Astrocyte (in vitro differentiated cells and primary cell): Measurements from ENCODE around the gene GPRC5B. TPM values are rescaled to one million over a fixed set of nuclear protein-coding genes. Genes with fewer than 3 reads are reported as not detected.

ENCODE experiments used
- DNase-seq: peaks from one replicate; pipeline ENCODE4 v3.0.0-alpha.2; 2010; ENCODE audit warnings: low read depth
- FAIRE-seq: peaks from 2 replicates; lab custom pipeline; 2011; peaks lifted over from hg19 to GRCh38; lab: Jason Lieb, UNC
- H2AFZ ChIP-seq: 2 replicates; pipeline ENCODE4 v1.6.0; 2012; ENCODE audit warnings: low read depth, low read length, inconsistent platforms
- H3K27ac ChIP-seq: 2 replicates; pipeline ENCODE4 v1.5.1; 2011; ENCODE audit warnings: low read depth, low read length, inconsistent platforms
- H3K27me3 ChIP-seq: 2 replicates; pipeline ENCODE4 v1.6.0; 2011; ENCODE audit warnings: low read length, inconsistent platforms; ENCODE audit not compliant: insufficient read depth
- H3K36me3 ChIP-seq: 2 replicates; pipeline ENCODE4 v1.5.1; 2011; ENCODE audit warnings: low read length, inconsistent platforms; ENCODE audit not compliant: insufficient read depth
- H3K4me1 ChIP-seq: 2 replicates; pipeline ENCODE4 v1.5.1; 2011; ENCODE audit warnings: low read length, inconsistent platforms; ENCODE audit not compliant: insufficient read depth
- H3K4me2 ChIP-seq: 2 replicates; pipeline ENCODE4 v1.6.0; 2012; ENCODE audit warnings: low read length, inconsistent platforms
- H3K4me3 ChIP-seq: 2 replicates; pipeline ENCODE4 v1.5.1; 2011; ENCODE audit warnings: low read depth, mild to moderate bottlenecking, low read length, inconsistent platforms; ENCODE audit not compliant: insufficient read depth
- H3K79me2 ChIP-seq: 2 replicates; pipeline ENCODE4 v1.6.0; 2012; ENCODE audit warnings: mild to moderate bottlenecking, low read length, inconsistent platforms; ENCODE audit not compliant: insufficient read depth
- H3K9ac ChIP-seq: 2 replicates; pipeline ENCODE4 v1.6.0; 2012; ENCODE audit warnings: mild to moderate bottlenecking, low read length, inconsistent platforms
- H3K9me3 ChIP-seq: 2 replicates; pipeline ENCODE4 v1.5.1; 2012; ENCODE audit warnings: low read depth, mild to moderate bottlenecking, low read length, inconsistent platforms; ENCODE audit not compliant: insufficient read depth
- H4K20me1 ChIP-seq: 2 replicates; pipeline ENCODE4 v1.6.0; 2012; ENCODE audit warnings: low read length, inconsistent platforms; ENCODE audit not compliant: insufficient read depth
- H3K27ac Mint-ChIP-seq: one replicate; pipeline ENCODE4 v1.8.0; 2021; ENCODE audit warnings: mild to moderate bottlenecking, mixed read lengths; ENCODE audit not compliant: unreplicated experiment
- H3K27me3 Mint-ChIP-seq: one replicate; pipeline ENCODE4 v1.8.0; 2021; ENCODE audit warnings: low read depth, mixed read lengths; ENCODE audit not compliant: unreplicated experiment
- H3K36me3 Mint-ChIP-seq: one replicate; pipeline ENCODE4 v1.8.0; 2021; ENCODE audit warnings: low read depth, mixed read lengths; ENCODE audit not compliant: unreplicated experiment
- H3K4me1 Mint-ChIP-seq: one replicate; pipeline ENCODE4 v1.8.0; 2021; ENCODE audit warnings: low read depth, mixed read lengths; ENCODE audit not compliant: unreplicated experiment
- H3K4me3 Mint-ChIP-seq: one replicate; pipeline ENCODE4 v1.8.0; 2021; ENCODE audit warnings: mild to moderate bottlenecking, moderate library complexity, mixed read lengths; ENCODE audit not compliant: unreplicated experiment
- H3K9me3 Mint-ChIP-seq: one replicate; pipeline ENCODE4 v1.8.0; 2021; ENCODE audit warnings: mild to moderate bottlenecking, mixed read lengths; ENCODE audit not compliant: unreplicated experiment
- CTCF ChIP-seq: IDR thresholded peaks from 2 replicates; pipeline ENCODE4 v1.5.1; 2011; ENCODE audit warnings: low read depth, mild to moderate bottlenecking, inconsistent platforms, low read length, moderate library complexity; ENCODE audit not compliant: insufficient read depth
- EZH2 ChIP-seq: IDR thresholded peaks from 2 replicates; pipeline ENCODE4 v1.6.1; 2012; ENCODE audit warnings: mild to moderate bottlenecking, low read length, inconsistent platforms; ENCODE audit not compliant: insufficient read depth
- total RNA-seq: library from RNA; stranded (reverse); gene quantifications from 2 replicates; pipeline ENCODE4 v1.2.1, GENCODE V29; 2021

GPRC5B gene
- total RNA-seq, 1 donor from 2014 or later, result 9.3 TPM

GRCh38 chr16:19857593-19858339 lies 26.9 kb downstream of the GPRC5B start:
- H3K4me2 ChIP-seq, result peak overlapping the region; percentile 71
- H3K9me3 Mint-ChIP-seq, result no peaks in the 10 kb centered on the region
- H3K4me3 Mint-ChIP-seq, result no peak overlapping the region
- FAIRE-seq, result no peak
- TF ChIP-seq EZH2 (no peak), CTCF (no peak)
- H3K4me3 ChIP-seq, result no peak overlapping the region
- no peak overlapping the region for H3K27ac Mint-ChIP-seq
- H3K27me3 Mint-ChIP-seq, result no peaks in the 10 kb centered on the region
- H3K36me3 ChIP-seq, result no peaks in the 10 kb centered on the region
- H3K27ac ChIP-seq, result peak overlapping the region; percentile 44
- peak overlapping the region; percentile 29 for H3K9ac ChIP-seq
- H3K9me3 ChIP-seq, result no peaks in the 10 kb centered on the region
- H3K27me3 ChIP-seq, result no peaks in the 10 kb centered on the region
- H3K4me1 Mint-ChIP-seq, result peaks cover 21% of the 10 kb centered on the region
- no peaks in the 10 kb centered on the region for H4K20me1 ChIP-seq
- peak overlapping the region; percentile 32 for H2AFZ ChIP-seq
- no peak for DNase-seq
- H3K36me3 Mint-ChIP-seq, result peaks cover 8% of the 10 kb centered on the region
- no peaks in the 10 kb centered on the region for H3K79me2 ChIP-seq
- H3K4me1 ChIP-seq, result peaks cover 27% of the 10 kb centered on the region

GRCh38 chr16:19856120-19856519 lies 28.5 kb downstream of the GPRC5B start:
- no peak for FAIRE-seq
- no peaks in the 10 kb centered on the region for H3K9me3 Mint-ChIP-seq
- DNase-seq, result no peak
- Histone ChIP-seq H3K4me2 (no peak overlapping the region), H3K79me2 (no peaks in the 10 kb centered on the region), H3K27me3 (no peaks in the 10 kb centered on the region), H3K9ac (no peak overlapping the region), H2AFZ (no peak overlapping the region), H3K36me3 (no peaks in the 10 kb centered on the region), H3K9me3 (no peaks in the 10 kb centered on the region), H3K27ac (no peak overlapping the region), H4K20me1 (no peaks in the 10 kb centered on the region), H3K4me3 (no peak overlapping the region), H3K4me1 (peaks cover 24% of the 10 kb centered on the region)
- H3K4me3 Mint-ChIP-seq, result no peak overlapping the region
- peaks cover 8% of the 10 kb centered on the region for H3K36me3 Mint-ChIP-seq
- no peak for TF ChIP-seq EZH2
- TF ChIP-seq CTCF, result no peak
- H3K27me3 Mint-ChIP-seq, result no peaks in the 10 kb centered on the region
- H3K27ac Mint-ChIP-seq, result no peak overlapping the region
- H3K4me1 Mint-ChIP-seq, result peaks cover 18% of the 10 kb centered on the region

GRCh38 chr16:19854543-19854876 lies 30.1 kb downstream of the GPRC5B start:
- H3K4me1 ChIP-seq, result peaks cover 8% of the 10 kb centered on the region
- H3K27me3 ChIP-seq, result no peaks in the 10 kb centered on the region
- Mint-ChIP-seq H3K4me1 (peaks cover 10% of the 10 kb centered on the region), H3K27ac (no peak overlapping the region), H3K27me3 (no peaks in the 10 kb centered on the region), H3K36me3 (peaks cover 6% of the 10 kb centered on the region), H3K4me3 (no peak overlapping the region), H3K9me3 (no peaks in the 10 kb centered on the region)
- TF ChIP-seq CTCF (no peak), EZH2 (no peak)
- H2AFZ ChIP-seq, result no peak overlapping the region
- no peaks in the 10 kb centered on the region for H4K20me1 ChIP-seq
- FAIRE-seq (no peak), DNase-seq (no peak)
- no peak overlapping the region for H3K9ac ChIP-seq
- no peaks in the 10 kb centered on the region for H3K9me3 ChIP-seq
- no peaks in the 10 kb centered on the region for H3K36me3 ChIP-seq
- no peak overlapping the region for H3K27ac ChIP-seq
- no peaks in the 10 kb centered on the region for H3K79me2 ChIP-seq
- H3K4me3 ChIP-seq, result no peak overlapping the region
- no peak overlapping the region for H3K4me2 ChIP-seq
